Stimulated activated CD8-positive, alpha-beta memory T cell treated with anti-CD3 and anti-CD28 coated beads, Interleukin-2, amount 100 ng/mL, for 1 hour (primary cell): ENCODE data around the gene WDR90.

Source experiments
- DNase-seq, 2 donors: peaks; one replicate each; pipeline ENCODE4 v3.0.0-alpha.2; 2020; ENCODE audit warnings: low read depth in 2 of 2

Gene WDR90

DNA sequence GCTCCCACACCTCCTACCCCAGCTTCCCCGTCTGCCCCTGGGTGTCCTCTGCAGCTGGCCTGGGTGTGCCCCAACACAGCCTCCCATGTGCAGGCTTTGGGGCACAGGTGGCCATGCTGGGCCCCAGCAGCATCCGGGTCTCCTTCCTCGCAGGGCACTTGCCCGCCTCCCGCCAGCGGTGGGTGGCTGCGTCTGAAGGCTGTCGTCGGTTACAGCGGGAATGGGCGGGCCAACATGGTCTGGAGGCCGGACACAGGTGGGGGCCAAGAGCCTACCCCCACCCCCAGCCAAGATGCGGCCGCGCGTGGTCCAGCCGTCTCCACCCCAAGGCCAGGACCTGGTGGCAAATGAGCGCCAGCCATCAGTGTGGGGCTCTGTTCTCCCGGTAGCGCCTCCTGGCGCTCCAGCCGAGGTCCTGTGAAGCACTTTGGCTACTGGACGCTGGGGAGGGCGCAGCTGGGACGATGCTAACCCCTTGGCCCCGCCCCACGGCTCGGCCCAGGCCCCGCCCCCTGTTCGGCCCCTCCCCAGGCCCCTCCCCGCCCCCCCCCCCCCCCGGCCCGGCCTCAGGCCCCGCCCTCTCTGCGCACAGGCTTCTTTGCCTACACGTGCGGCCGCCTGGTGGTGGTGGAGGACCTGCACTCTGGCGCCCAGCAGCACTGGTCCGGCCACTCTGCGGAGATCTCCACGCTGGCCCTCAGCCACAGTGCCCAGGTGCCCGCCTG is 11.5 kb downstream of the WDR90 start:
- DNase-seq, result peak in 1 of 2 donors; percentile 45

DNA sequence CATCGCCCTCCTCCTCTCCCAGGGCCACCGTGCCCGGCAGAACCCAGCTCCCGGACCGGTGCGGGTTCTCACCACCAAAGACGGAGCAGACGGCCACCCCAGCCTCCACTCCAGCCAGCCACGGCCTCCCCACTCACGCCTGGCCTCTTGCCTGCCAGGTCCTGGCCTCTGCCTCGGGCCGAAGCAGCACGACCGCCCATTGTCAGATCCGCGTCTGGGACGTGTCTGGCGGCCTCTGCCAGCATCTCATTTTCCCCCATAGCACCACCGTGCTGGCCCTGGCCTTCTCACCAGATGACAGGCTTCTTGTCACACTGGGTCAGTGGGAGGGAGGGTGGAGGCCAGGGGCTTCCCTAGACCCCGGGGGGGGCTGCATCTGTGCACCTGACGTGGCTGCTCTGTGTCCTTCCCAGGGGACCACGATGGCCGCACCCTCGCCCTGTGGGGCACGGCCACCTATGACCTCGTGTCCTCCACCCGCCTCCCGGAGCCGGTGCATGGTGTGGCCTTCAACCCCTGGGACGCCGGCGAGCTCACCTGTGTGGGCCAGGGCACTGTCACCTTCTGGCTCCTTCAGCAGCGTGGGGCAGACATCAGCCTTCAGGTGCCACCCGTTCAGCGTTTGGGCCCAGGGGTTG is 12.1 kb downstream of the WDR90 start:
- DNase-seq, result no peak

DNA sequence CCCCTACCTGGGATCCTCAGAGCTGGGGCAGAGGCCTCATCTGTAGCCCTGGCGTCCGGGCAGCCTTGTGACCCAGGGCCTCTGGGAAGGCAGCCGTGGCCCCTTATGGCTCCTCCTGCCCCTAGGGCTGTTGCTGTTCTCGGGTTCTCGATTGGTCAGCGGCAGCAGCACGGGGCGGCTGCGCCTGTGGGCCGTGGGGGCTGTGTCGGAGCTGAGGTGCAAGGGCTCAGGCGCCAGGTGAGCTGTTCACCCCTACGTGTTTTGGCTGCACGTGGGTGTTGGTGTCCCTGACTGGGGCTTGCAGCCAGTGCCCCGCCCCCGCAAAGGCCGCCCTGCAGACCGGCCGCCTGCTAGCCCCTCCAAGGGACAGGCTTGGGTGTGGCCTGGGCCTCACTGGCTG is 12.9 kb downstream of the WDR90 start:
- DNase-seq, result no peak

DNA sequence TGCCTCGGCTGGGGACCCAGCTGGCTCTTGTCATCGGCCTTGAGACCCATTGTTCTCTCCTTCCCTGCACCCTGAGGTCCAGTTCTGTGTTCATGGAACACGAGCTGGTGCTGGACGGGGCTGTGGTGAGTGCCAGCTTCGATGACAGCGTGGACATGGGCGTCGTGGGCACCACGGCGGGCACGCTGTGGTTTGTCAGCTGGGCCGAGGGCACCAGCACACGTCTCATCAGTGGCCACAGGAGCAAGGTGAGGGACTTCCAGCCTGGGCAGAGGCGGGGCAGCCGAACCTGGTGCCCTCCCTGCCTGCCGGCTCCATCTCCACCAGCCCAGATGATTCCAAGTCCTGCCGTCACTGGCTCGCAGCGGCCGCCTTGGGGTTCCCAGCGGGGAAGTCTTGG is 13.4 kb downstream of the WDR90 start:
- no peak for DNase-seq

- no peak for DNase-seq
These were observed 17.4 kb downstream of the WDR90 start for GRCh38 chr16:666572-666971.

GRCh38 chr16:667113-667779 is 18.1 kb downstream of the WDR90 start:
- no peak for DNase-seq

GRCh38 chr16:667780-668518 is 18.8 kb downstream of the WDR90 start, which contains the start of gene RHOT2:
Gene RHOT2, plus strand, starts transcription at chr16:668132. Its CDS starts 68 bp downstream, at chr16:668200.
- peak; percentile 87 for DNase-seq

DNA sequence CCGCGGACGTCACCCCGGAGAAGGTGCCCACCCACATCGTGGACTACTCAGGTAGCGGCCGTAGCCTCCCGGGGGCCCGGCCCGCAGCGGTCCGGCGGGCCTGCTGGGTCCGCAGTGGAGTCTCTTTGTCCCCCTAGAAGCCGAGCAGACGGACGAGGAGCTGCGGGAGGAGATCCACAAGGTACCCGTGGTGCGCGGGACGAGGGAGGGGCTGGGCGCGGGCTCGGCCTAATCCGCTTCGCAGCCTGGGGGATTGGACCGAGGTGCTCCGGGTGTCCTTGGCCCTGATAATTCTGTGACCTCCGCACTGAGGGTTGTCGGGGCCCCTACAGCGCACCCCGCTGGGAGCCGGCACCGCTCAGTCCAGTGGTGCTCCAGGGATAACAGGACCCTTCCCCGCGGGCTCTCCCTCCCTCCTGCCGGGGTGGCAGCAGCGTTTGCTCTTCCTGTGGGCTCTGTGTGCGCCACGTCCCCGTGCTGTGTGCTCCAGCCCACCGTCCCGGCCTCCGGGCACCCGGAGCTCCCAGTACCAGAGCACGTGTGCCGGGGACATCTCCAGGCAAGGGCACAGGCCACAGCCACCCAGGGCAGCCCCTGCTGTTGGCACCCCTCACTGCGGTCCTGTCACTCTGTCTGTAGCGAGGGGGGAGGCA is 19.5 kb downstream of the WDR90 start:
- no peak for DNase-seq

GRCh38 chr16:669666-670065 is 20.5 kb downstream of the WDR90 start:
- DNase-seq, result no peak

GRCh38 chr16:670485-671352 is 21.6 kb downstream of the WDR90 start:
- no peak for DNase-seq

DNA sequence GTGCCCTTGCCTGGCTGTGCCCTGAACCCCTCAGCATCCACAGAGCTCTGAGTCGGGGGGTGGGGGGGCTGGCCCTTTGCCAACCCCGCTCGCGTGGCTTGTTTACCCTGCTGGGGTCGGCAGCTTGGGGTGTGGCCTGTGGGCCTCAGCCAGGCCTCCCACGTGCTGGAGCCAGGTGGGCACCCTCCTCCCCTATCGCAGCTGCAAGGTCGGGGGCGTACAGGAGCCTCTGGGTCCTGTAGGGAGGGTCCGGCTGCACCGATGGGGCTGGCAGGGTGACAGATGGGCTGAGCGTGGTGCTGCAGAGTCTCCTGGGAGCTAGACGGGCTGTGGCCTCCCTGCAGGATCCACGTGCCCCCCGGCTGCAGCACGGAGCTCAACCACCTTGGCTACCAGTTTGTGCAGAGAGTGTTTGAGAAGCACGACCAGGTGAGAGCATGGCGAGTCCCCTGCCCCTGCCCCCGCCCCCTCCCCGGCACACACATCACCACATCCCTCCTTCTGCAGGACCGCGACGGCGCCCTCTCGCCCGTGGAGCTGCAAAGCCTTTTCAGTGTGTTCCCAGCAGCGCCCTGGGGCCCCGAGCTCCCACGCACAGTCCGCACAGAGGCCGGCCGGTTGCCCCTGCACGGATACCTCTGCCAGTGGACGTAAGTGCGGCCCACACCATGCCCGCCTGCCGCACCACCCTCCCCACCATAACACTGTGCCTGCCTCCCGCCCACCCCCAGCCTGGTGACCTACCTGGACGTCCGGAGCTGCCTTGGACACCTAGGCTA is 22.4 kb downstream of the WDR90 start:
- no peak for DNase-seq

- no peak for DNase-seq
These were observed 23.2 kb downstream of the WDR90 start for GRCh38 chr16:672371-672770.

DNA sequence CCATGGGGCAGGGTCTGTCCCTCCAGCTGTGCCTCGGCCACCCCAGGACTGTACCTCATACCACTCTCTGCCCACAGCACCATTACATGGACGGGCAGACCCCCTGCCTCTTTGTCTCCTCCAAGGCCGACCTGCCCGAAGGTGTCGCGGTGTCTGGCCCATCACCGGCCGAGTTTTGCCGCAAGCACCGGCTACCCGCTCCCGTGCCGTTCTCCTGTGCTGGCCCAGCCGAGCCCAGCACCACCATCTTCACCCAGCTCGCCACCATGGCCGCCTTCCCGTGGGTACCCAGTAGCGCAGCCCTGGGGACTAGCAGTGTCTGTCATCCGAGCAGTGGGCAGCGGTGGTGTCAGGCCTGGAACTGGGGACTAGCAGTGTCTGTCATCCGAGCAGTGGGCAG is 23.7 kb downstream of the WDR90 start:
- no peak for DNase-seq

DNA sequence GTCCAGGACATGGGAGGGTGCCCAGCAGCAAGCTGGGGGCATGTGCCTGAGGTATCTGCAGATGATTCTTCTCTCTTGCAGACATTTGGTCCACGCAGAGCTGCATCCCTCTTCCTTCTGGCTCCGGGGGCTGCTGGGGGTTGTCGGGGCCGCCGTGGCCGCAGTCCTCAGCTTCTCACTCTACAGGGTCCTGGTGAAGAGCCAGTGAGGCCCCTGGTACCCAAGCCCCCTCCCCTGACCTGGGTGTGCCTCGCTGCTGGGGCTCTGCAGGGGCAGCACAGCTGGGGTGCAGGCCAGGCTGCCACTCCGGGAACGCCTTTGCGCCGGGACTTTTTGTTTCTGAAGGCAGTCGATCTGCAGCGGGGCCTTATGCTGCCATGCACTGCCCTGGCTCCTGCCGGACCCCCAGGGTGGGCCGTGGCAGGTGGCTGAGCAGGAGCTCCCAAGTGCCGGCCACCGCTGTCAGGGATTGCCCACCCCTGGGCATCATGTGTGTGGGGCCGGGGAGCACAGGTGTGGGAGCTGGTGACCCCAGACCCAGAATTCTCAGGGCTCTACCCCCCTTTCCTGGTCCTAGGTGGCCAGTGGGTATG is 24.3 kb downstream of the WDR90 start:
- no peak for DNase-seq

GRCh38 chr16:674214-674881 is 25.2 kb downstream of the WDR90 start:
- no peak for DNase-seq

GRCh38 chr16:674968-675883 is 26.1 kb downstream of the WDR90 start, which contains the start of gene RHBDL1:
Gene RHBDL1, plus strand, starts transcription at chr16:675671. Its CDS starts 120 bp downstream, at chr16:675791.
- DNase-seq, result no peak

GRCh38 chr16:675884-676564 is 26.9 kb downstream of the WDR90 start:
- no peak for DNase-seq
